Frontal cortex (tissue), 4 donors: ENCODE measurements around the gene ALX3. TPM values are rescaled to one million over a fixed set of nuclear protein-coding genes. Genes with fewer than 3 reads are reported as not detected.
"Not testable (repeated sequence)": the region's sequence is repeated elsewhere in the genome, so short reads cannot be mapped to it uniquely, and the experiment has no call there.

Source experiments
- DNase-seq, 2 donors: peaks; one replicate each; pipeline ENCODE4 v3.0.0; 2012; ENCODE audit warnings: low spot score in 2 of 2
- FAIRE-seq: peaks from 2 replicates; lab custom pipeline; 2012; peaks lifted over from hg19 to GRCh38; lab: Jason Lieb, UNC
- total RNA-seq: library from RNA; depleted of rRNA; stranded (reverse); fragments of >200 nt; gene quantifications from one replicate; pipeline ENCODE4 v1.2.3, GENCODE V29; 2014
- donor health status: control.
- donor health status: control.
- donor health status: control.

Gene ALX3
- total RNA-seq, 1 donor from 2014 or later = 0.41 TPM

GRCh38 chr1:110049801-110050601 lies 20.5 kb downstream of the ALX3 start:
- DNase-seq (no peak), FAIRE-seq (no peak)

GRCh38 chr1:110048923-110049601 lies 21.4 kb downstream of the ALX3 start:
- DNase-seq (no peak), FAIRE-seq (no peak)

- DNase-seq = no peak
- FAIRE-seq = no peak
Measured at GRCh38 chr1:110048240-110048639, 22.2 kb downstream of the ALX3 start.

GRCh38 chr1:110047463-110047862 lies 23.0 kb downstream of the ALX3 start:
- FAIRE-seq = no peak
- DNase-seq = no peak

GRCh38 chr1:110043016-110043415 lies 27.5 kb downstream of the ALX3 start:
- FAIRE-seq = no peak
- DNase-seq = no peak

GRCh38 chr1:110040548-110040947 lies 29.9 kb downstream of the ALX3 start:
- FAIRE-seq (no peak), DNase-seq (no peak)

- no peak for DNase-seq
- no peak for FAIRE-seq
Measured at GRCh38 chr1:110039641-110040040, 30.8 kb downstream of the ALX3 start.

- FAIRE-seq (no peak), DNase-seq (no peak)
Measured at GRCh38 chr1:110038271-110038670, 32.2 kb downstream of the ALX3 start.

- DNase-seq = no peak
- FAIRE-seq = no peak
Measured at GRCh38 chr1:110035236-110035752, 35.2 kb downstream of the ALX3 start.

- peak; percentile 83 to 84 for DNase-seq
- no peak for FAIRE-seq
Measured at GRCh38 chr1:110034451-110035235, 35.8 kb downstream of the ALX3 start, which contains the start of gene STRIP1. Gene STRIP1, plus strand, starts transcription at chr1:110034624. Its CDS starts 14 bp downstream, at chr1:110034638.

- DNase-seq = no peak
- FAIRE-seq = no peak
Measured at GRCh38 chr1:110034040-110034450, 36.4 kb downstream of the ALX3 start.

GRCh38 chr1:110033421-110033820 lies 37.1 kb downstream of the ALX3 start:
- DNase-seq (no peak), FAIRE-seq (no peak)

GRCh38 chr1:110032327-110032726 lies 38.1 kb downstream of the ALX3 start:
- FAIRE-seq (no peak), DNase-seq (no peak)

GRCh38 chr1:110030687-110031086 lies 39.8 kb downstream of the ALX3 start:
- FAIRE-seq = not testable (repeated sequence)

GRCh38 chr1:110024613-110025012 lies 45.9 kb downstream of the ALX3 start:
- FAIRE-seq (no peak), DNase-seq (no peak)

More at GRCh38 chr1:110030687-110031086, 39.8 kb downstream of the ALX3 start:
- not testable (repeated sequence) for DNase-seq

GRCh38 chr1:110021285-110021684 lies 49.2 kb downstream of the ALX3 start:
- DNase-seq = no peak
- FAIRE-seq = no peak

- FAIRE-seq = no peak
- no peak for DNase-seq
Measured at GRCh38 chr1:110019770-110020169, 50.7 kb downstream of the ALX3 start.

- no peak for FAIRE-seq
- no peak for DNase-seq
Measured at GRCh38 chr1:110018396-110018795, 52.1 kb downstream of the ALX3 start.

GRCh38 chr1:110017792-110018191 lies 52.7 kb downstream of the ALX3 start:
- no peak for FAIRE-seq
- DNase-seq = no peak

GRCh38 chr1:110012100-110012780 lies 58.2 kb downstream of the ALX3 start:
- FAIRE-seq (no peak), DNase-seq (no peak)
